ENCODE measurements around the gene CEP72.
A peak's percentile ranks its signal among the peaks of the same experiment; 100 is the strongest.

CEP72 gene

GRCh38 chr5:661891-662750 is 50.0 kb downstream of the CEP72 start:
- no peak for DNase-seq
- TF ChIP-seq POLR2A (IDR thresholded peaks at IDR 0.05; ENCODE audit: low read length) (no peak), GATA1 (IDR thresholded peaks at IDR 0.05; ENCODE audit: low read depth, low read length) (no peak)

- no peak for TF ChIP-seq GATA1 (IDR thresholded peaks at IDR 0.05; ENCODE audit: low read depth, low read length)
- no peak for TF ChIP-seq POLR2A (IDR thresholded peaks at IDR 0.05; ENCODE audit: low read length)
- DNase-seq, result no peak
These were observed 50.8 kb downstream of the CEP72 start for GRCh38 chr5:662751-663435.

- DNase-seq, result no peak
- TF ChIP-seq POLR2A (IDR thresholded peaks at IDR 0.05; ENCODE audit: low read length), result no peak
- no peak for TF ChIP-seq GATA1 (IDR thresholded peaks at IDR 0.05; ENCODE audit: low read depth, low read length)
These were observed 51.5 kb downstream of the CEP72 start for GRCh38 chr5:663436-664342.

DNA sequence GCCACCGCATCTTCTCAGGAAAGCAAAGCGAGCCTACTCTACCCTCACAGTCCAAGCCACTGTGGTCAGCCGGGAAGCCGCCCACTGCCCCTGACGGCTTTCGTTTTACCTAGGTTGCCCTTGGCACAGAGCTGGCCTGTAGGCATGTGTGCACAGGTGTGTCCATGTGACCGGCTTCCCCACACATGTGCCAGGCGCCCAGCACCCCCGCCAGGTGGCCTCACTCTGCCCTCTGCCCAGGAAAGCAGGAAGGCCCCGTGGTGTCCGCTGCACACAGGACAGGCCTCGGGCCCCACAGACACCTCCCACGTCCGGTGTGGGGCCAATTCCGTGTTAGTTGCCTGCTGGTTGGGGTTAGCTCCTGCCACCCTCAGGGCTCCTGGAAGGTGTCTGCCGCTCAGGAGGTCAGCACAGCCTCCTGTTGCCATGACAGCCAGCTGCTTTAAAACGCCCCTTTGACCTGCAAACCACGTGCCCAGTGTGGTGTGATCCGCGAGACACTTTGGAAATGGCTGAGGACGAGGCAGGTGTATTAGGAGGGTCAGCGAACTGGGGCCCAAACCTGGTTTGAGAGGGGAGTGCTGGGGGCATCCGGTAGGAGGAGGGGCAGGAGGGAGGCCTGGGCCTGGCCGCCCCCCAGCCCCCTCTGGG is 52.3 kb downstream of the CEP72 start:
- DNase-seq, result no peak
- TF ChIP-seq GATA1 (IDR thresholded peaks at IDR 0.05; ENCODE audit: low read depth, low read length), result no peak
- TF ChIP-seq POLR2A (IDR thresholded peaks at IDR 0.05; ENCODE audit: low read length), result no peak

DNA sequence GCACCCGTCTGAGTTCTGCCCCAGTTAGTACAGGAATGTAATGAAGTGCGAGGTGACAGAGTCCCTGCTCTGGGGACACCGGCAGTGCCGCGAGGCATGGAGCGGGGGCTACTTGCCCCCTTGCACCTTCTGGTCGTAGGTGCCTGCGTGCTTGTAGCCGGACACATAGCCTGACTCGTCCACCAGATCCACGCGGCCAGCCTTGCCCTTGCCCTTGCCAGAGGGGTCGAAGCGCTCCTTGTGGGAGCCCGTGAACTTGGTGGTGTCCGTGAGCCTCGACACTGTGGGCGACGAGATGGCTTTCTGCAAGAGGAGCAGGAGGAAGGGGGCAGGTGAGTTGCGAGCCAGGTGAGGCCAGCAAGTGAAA is 52.8 kb downstream of the CEP72 start:
- no peak for TF ChIP-seq GATA1 (IDR thresholded peaks at IDR 0.05; ENCODE audit: low read depth, low read length)
- no peak for TF ChIP-seq POLR2A (IDR thresholded peaks at IDR 0.05; ENCODE audit: low read length)
- DNase-seq, result no peak

DNA sequence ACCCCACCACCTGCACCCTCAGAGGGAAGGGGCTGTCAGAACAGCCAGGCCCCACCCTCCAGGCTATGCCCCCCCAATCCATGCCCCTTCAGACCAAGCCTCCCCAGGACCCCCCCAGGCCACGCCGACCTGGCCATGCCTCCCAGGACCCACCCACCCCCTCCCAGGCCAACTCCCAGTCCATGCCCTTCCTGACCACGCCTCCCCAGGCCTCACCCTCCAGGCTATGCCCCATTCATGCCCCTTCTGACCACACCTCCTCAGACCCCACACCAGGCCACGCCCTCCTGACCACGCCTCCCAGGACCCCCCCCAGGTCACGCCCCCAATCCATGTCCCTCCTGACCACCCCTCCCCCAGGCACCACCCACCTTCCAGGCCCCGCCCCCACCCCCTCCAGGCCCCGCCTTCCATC is 53.4 kb downstream of the CEP72 start:
- TF ChIP-seq POLR2A (IDR thresholded peaks at IDR 0.05; ENCODE audit: low read length), result no peak
- TF ChIP-seq GATA1 (IDR thresholded peaks at IDR 0.05; ENCODE audit: low read depth, low read length), result no peak
- no peak for DNase-seq

GRCh38 chr5:665956-666711 is 54.0 kb downstream of the CEP72 start:
- TF ChIP-seq GATA1 (IDR thresholded peaks at IDR 0.05; ENCODE audit: low read depth, low read length) (no peak), POLR2A (IDR thresholded peaks at IDR 0.05; ENCODE audit: low read length) (no peak)
- no peak for DNase-seq

DNA sequence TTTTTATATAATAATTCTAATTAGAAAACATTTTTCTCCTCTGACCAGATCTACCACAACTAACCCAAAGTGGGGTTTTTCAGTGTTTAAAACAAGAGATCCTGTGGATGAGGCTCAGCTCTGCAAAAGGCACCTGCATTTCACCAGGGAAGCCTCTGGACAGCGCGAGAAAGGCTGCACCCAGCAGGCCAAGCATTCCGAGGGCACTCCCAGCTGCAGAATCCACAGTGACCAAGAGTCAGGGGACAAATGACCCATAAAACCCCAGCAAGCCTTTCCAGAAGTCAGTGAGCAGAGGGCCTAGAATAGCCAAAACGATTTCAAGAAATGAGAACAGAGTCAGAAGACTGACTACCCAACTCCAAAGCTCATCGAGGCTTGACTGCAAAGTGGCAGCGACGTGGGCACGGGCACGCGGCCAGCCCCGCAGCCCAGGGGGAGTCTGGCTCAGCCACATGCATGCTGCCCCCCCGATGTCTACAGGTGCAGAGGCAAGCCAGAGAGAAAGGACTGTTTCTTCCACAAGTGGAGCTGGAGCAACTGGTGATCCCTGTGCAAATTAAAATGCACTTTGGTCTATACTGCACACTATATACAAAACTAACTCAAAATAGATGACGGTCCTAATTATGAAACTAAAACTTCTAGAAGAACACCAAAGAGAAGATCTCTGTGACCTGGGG is 54.8 kb downstream of the CEP72 start:
- no peak for DNase-seq
- TF ChIP-seq POLR2A (IDR thresholded peaks at IDR 0.05; ENCODE audit: low read length) (no peak), GATA1 (IDR thresholded peaks at IDR 0.05; ENCODE audit: low read depth, low read length) (no peak)

DNA sequence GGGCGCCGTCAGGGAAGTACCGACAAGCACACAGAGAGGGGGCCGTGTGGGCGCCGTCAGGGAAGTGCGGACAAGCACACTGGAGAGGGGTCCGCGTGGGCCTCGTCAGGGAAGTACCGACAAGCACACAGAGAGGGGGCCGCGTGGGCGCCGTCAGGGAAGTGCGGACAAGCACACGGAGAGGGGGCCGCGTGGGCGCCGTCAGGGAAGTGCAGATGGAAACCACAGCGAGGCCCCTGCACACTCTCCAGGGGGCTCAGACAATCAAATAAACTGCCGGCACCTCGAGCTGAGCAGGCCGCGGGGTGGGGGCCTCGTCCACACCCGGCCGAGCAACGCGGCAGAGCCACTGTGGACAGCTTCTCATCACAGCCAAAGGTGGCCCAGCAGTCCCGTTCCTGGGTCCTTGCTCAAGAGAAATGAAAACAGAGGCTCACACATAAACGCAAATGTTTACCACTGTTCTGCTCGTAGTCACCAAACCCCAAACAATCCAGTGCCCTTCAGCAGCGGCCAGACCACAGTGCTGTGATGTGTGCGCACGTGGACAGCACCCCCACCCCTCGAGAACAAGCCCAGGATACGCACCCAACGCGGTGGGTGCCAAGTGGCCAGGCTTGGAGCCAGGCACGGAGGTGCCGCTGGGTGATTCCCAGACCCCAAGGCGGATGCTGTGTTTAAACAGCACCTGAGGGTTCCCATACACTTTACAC is 56.3 kb downstream of the CEP72 start:
- DNase-seq, result no peak

DNA sequence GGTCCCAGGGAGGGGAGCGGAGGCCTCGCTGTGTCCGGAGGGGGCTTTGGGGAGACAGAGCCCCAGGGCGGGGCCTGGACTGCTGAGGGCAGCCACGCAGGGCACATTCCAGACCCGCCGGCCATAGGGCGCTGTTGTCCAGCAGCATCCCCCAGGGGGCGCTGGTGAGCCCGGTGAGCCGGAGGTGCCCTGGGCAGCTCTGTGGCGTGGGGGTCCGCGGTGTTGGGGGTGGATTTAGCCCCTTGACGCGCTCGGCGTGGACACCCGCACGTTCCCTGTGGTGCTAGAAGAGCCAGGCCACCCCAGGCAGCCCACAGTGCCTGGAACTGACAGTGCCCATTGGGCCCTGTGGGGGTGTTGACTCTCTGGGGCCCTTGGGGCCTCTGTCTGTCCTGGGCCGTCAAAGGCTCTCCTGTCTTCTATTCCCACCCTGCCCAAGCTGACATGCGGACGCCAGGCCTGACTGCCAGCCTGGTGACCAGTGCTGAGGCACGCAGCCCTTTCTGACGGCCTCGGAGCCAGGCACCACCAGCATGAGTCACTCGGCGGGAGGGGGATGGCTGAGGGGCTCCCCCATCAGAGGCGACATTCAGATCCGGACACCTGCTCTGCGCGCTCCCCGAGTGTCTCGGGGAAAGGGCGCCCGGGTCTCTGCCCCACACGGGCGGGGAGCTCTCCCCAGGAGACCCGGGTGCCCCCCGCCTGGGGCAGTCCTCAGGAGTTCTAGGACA is 57.1 kb downstream of the CEP72 start:
- peak; percentile 25 to 58 for DNase-seq
- TF ChIP-seq GATA1 (IDR thresholded peaks at IDR 0.05; ENCODE audit: low read depth, low read length) (no peak), POLR2A (IDR thresholded peaks at IDR 0.05; ENCODE audit: low read length) (no peak)

More for the DNA sequence above, 56.3 kb downstream of the CEP72 start:
- TF ChIP-seq GATA1 (IDR thresholded peaks at IDR 0.05; ENCODE audit: low read depth, low read length) (no peak), POLR2A (IDR thresholded peaks at IDR 0.05; ENCODE audit: low read length) (no peak)

DNA sequence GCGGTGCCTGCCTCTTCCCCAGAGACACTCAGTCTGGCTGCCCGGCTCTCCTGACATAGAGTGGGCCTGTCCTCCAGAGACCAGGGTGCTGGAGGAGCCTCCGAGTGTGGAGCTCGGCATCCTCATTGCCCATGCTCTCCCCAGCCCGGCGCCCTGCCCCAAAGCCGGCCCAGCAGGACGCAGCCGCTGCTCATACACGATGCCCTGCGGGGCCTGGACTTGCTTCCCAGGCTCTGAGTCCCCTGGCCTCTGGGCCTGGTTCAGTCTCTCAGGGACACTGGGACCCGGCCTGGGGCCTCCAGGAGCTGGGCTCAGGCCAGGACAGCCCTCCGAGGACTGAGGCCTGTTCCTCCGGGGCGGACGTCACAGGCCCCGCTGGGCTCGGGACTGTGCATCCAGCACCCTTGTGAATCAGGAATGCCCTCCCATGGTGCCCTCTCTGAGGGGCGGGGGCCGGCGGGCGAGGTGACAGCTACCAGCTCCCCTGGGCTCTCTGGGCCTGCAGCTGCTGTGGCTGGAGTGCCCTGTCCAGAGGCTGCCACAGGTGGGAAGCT is 57.8 kb downstream of the CEP72 start:
- DNase-seq, result no peak
- TF ChIP-seq POLR2A (IDR thresholded peaks at IDR 0.05; ENCODE audit: low read length), result no peak
- TF ChIP-seq GATA1 (IDR thresholded peaks at IDR 0.05; ENCODE audit: low read depth, low read length), result no peak
